Measurements from ENCODE around the gene DIP2A. TPM values are rescaled to one million over a fixed set of nuclear protein-coding genes. Genes with fewer than 3 reads are reported as not detected.
A peak's percentile ranks its signal among the peaks of the same experiment; 100 is the strongest.

DIP2A gene
- total and polyA plus RNA-seq, 2 of the 13 experiments (the other 11 are each of a cell fraction or from before 2014, with no cell fraction given) = 18.5 to 37.6 TPM

- peak; percentile 71; the same call in 1 of the 2 replicates for TF ChIP-seq ZNF430 (CRISPR knock-in tag; IDR thresholded peaks at IDR 0.05)
- TF ChIP-seq ZFX (CRISPR knock-in tag; IDR thresholded peaks at IDR 0.05; ENCODE audit: low read depth) = peak; percentile 91
- peak; percentile 68; the same call in 1 of the 2 replicates for TF ChIP-seq ZNF335 (CRISPR knock-in tag; IDR thresholded peaks at IDR 0.05)
- no peak for TF ChIP-seq TEAD2 (CRISPR knock-in tag; IDR thresholded peaks at IDR 0.05)
- TF ChIP-seq E2F1 (CRISPR knock-in tag; IDR thresholded peaks at IDR 0.05) = peak; percentile 91
- TF ChIP-seq ZFP36 (IDR thresholded peaks at IDR 0.05; ENCODE audit: borderline replicate concordance, low read depth, low read length, partially characterized antibody) = no peak
- TF ChIP-seq ZNF143 (CRISPR knock-in tag; IDR thresholded peaks at IDR 0.05) = peak; percentile 92
- TF ChIP-seq MTF1 (CRISPR knock-in tag; IDR thresholded peaks at IDR 0.05) = 0 out of 2 replicates have a peak, but pooled peaks have one; percentile 47
- peak; percentile 68; the same call in 1 of the 2 replicates for TF ChIP-seq ZNF280B (CRISPR knock-in tag; IDR thresholded peaks at IDR 0.05; ENCODE audit: borderline replicate concordance)
- TF ChIP-seq CCDC6 (CRISPR knock-in tag; IDR thresholded peaks at IDR 0.05) = peak; percentile 97
- TF ChIP-seq DBP (CRISPR knock-in tag; IDR thresholded peaks at IDR 0.05; ENCODE audit: not compliant biosample characterization) = no peak
- TF ChIP-seq GATAD1 (CRISPR knock-in tag; IDR thresholded peaks at IDR 0.05) = peak; percentile 92
- TF ChIP-seq LCORL (IDR thresholded peaks at IDR 0.05) = no peak
- peak; percentile 62; the same call in 1 of the 2 replicates for TF ChIP-seq LCORL (CRISPR knock-in tag; IDR thresholded peaks at IDR 0.05)
- no peak for TF ChIP-seq HNRNPL (IDR thresholded peaks at IDR 0.05; ENCODE audit: low read depth, low read length)
- peak; percentile 93 for TF ChIP-seq ZFY (CRISPR knock-in tag; IDR thresholded peaks at IDR 0.05)
- TF ChIP-seq GFI1 (CRISPR knock-in tag; IDR thresholded peaks at IDR 0.05; ENCODE audit: borderline replicate concordance) = peak; percentile 42; the same call in 1 of the 2 replicates
- peak; percentile 89 for TF ChIP-seq ZNF704 (CRISPR knock-in tag; IDR thresholded peaks at IDR 0.05; ENCODE audit: borderline replicate concordance)
- peak; percentile 76; the same call in 1 of the 2 replicates for TF ChIP-seq ATF7-NPFF (CRISPR knock-in tag; IDR thresholded peaks at IDR 0.05; ENCODE audit: low read depth)
- TF ChIP-seq ZNF652 (CRISPR knock-in tag; IDR thresholded peaks at IDR 0.05; ENCODE audit: borderline replicate concordance, low read depth) = no peak
- peak; percentile 83 for TF ChIP-seq POGZ (CRISPR knock-in tag; IDR thresholded peaks at IDR 0.05)
- peak; percentile 91 for TF ChIP-seq PHF8 (CRISPR knock-in tag; IDR thresholded peaks at IDR 0.05)
- TF ChIP-seq ZNF768 (CRISPR knock-in tag; IDR thresholded peaks at IDR 0.05) = peak; percentile 64; the same call in 1 of the 2 replicates
- no peak for TF ChIP-seq ZFAT (CRISPR knock-in tag; conservative IDR thresholded peaks at IDR 0.05)
- no peak for TF ChIP-seq SOX6 (IDR thresholded peaks at IDR 0.05)
- TF ChIP-seq SOX6 (CRISPR knock-in tag; IDR thresholded peaks at IDR 0.05) = peak; percentile 71
- TF ChIP-seq POLR2AphosphoS5 (IDR thresholded peaks at IDR 0.05; ENCODE audit: low read depth, low read length) = peak; percentile 79
- no peak for TF ChIP-seq SNAPC5 (CRISPR knock-in tag; IDR thresholded peaks at IDR 0.05; ENCODE audit: borderline replicate concordance)
Measured at GRCh38 chr21:46458315-46459023, at the start of gene DIP2A (continued).

Measured in HepG2 (cell line).